ENCODE results near the gene CHST5. TPM values are rescaled to one million over a fixed set of nuclear protein-coding genes. Genes with fewer than 3 reads are reported as not detected.

CHST5 gene
- total and polyA plus RNA-seq, 2 of the 13 experiments (the other 11 are each of a cell fraction or from before 2014, with no cell fraction given) = 0.05 TPM; not detected in 1

GRCh38 chr16:75566040-75566757, 30.3 kb upstream of the CHST5 start, which contains the start of gene GABARAPL2 (continued):
- peak; percentile 67; the same call in 1 of the 2 replicates for TF ChIP-seq IKZF5 (CRISPR knock-in tag; IDR thresholded peaks at IDR 0.05)
- TF ChIP-seq ZBTB1 (CRISPR knock-in tag; IDR thresholded peaks at IDR 0.05; ENCODE audit: borderline replicate concordance) = no peak
- peak; percentile 87 for TF ChIP-seq THAP11 (CRISPR knock-in tag; IDR thresholded peaks at IDR 0.05)
- TF ChIP-seq ZNF616 (CRISPR knock-in tag; IDR thresholded peaks at IDR 0.05; ENCODE audit: low read depth) = no peak
- peak; percentile 46; the same call in 1 of the 2 replicates for TF ChIP-seq FOXO1 (CRISPR knock-in tag; IDR thresholded peaks at IDR 0.05)
- TF ChIP-seq ESRRA (CRISPR knock-in tag; IDR thresholded peaks at IDR 0.05; ENCODE audit: low read depth) = peak; percentile 36; the same call in 1 of the 2 replicates
- no peak for TF ChIP-seq PHF5A (CRISPR knock-in tag; IDR thresholded peaks at IDR 0.05; ENCODE audit: low read depth, unreplicated experiment)
- peak; percentile 41; the same call in 1 of the 2 replicates for TF ChIP-seq MXD1 (CRISPR knock-in tag; IDR thresholded peaks at IDR 0.05)
- no peak for TF ChIP-seq SIX1 (CRISPR knock-in tag; IDR thresholded peaks at IDR 0.05; ENCODE audit: borderline replicate concordance)
- TF ChIP-seq HIC2 (CRISPR knock-in tag; IDR thresholded peaks at IDR 0.05; ENCODE audit: low read depth) = no peak
- no peak for TF ChIP-seq ATF7 (IDR thresholded peaks at IDR 0.05)
- no peak for TF ChIP-seq ATF7 (CRISPR knock-in tag; IDR thresholded peaks at IDR 0.05)
- TF ChIP-seq SIN3A (IDR thresholded peaks at IDR 0.05; ENCODE audit: borderline replicate concordance, low read depth, low read length) = no peak; the same call in 1 of the 2 replicates
- TF ChIP-seq TBP (CRISPR knock-in tag; IDR thresholded peaks at IDR 0.05) = peak; percentile 30; the same call in 1 of the 2 replicates
- 0 out of 2 replicates have a peak, but pooled peaks have one; percentile 50 for TF ChIP-seq ZNF740 (CRISPR knock-in tag; IDR thresholded peaks at IDR 0.05)
- 0 out of 2 replicates have a peak, but pooled peaks have one; percentile 83 for TF ChIP-seq KIAA2018 (CRISPR knock-in tag; IDR thresholded peaks at IDR 0.05; ENCODE audit: borderline replicate concordance)

Measured in HepG2 (cell line).